Jurkat, Clone E6-1 (cell line): Measurements from ENCODE around the gene ZNF337.
"Not testable (repeated sequence)": the region's sequence is repeated elsewhere in the genome, so short reads cannot be mapped to it uniquely, and the experiment has no call there.

Source experiments
- DNase-seq: peaks from one replicate; pipeline ENCODE4 v3.0.0-alpha.2; 2011; ENCODE audit warnings: low read depth, low spot score
- H3K4me3 ChIP-seq: 2 replicates; pipeline ENCODE4 v1.5.1; 2011; ENCODE audit warnings: mild to moderate bottlenecking, low read length, control low read depth, moderate library complexity

Gene ZNF337

GRCh38 chr20:25643716-25644115, 52.9 kb downstream of the ZNF337 start:
- peak; percentile 81 for DNase-seq

GRCh38 chr20:25637247-25637646, 59.4 kb downstream of the ZNF337 start:
- no peak overlapping the region for H3K4me3 ChIP-seq
- DNase-seq: no peak

More at GRCh38 chr20:25643716-25644115, 52.9 kb downstream of the ZNF337 start:
- no peak overlapping the region for H3K4me3 ChIP-seq

- no peak for DNase-seq
- no peak overlapping the region for H3K4me3 ChIP-seq
Observed at GRCh38 chr20:25632940-25633790, 63.5 kb downstream of the ZNF337 start.

DNA sequence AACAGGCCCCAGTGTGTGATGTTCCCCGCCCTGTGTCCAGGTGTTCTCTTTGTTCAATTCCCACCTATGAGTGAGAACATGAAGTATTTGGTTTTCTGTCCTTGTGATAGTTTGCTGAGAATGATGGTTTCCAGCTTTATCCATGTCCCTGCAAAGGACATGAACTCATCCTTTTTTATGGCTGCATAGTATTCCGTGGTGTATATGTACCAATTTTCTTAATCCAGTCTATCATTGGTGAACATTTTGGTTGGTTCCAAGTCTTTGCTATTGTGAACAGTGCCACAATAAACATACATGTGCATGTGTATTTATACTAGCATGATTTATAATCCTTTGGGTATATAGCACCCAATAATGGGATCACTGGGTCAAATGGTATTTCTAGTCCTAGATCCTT, 66.0 kb downstream of the ZNF337 start:
- not testable (repeated sequence) for DNase-seq, H3K4me3 ChIP-seq

- no peak overlapping the region for H3K4me3 ChIP-seq
- DNase-seq: no peak
Observed at GRCh38 chr20:25629816-25630499, 66.7 kb downstream of the ZNF337 start.

- no peak overlapping the region for H3K4me3 ChIP-seq
- DNase-seq: no peak
Observed at GRCh38 chr20:25626779-25627178, 69.9 kb downstream of the ZNF337 start.

DNA sequence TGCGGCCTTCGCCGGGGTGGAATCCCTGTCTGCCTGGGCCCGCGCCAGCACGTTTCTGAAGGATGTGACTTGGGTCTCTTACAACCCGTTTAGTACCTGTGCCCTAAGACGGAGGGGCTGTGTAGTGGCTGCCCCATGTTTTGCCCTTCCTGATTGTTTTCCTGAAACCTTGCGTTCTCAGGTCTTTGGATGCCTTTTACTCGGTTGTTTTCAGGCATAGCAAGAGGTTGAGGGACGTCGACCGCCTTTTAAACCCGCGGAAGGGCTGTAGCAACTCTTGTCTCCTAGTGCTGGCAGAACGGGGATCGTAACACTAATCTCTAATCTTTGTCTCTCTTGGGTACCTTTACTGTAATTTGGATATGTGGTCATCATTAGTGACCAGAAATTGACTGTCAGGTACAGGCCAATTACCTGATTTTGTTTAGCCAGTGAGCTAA, 72.1 kb downstream of the ZNF337 start:
- DNase-seq: peak; percentile 28
- peak overlapping the region; percentile 94 for H3K4me3 ChIP-seq
